ENCODE measurements around the gene AGT. TPM values are rescaled to one million over a fixed set of nuclear protein-coding genes. Genes with fewer than 3 reads are reported as not detected.
"Not testable (repeated sequence)": the region's sequence is repeated elsewhere in the genome, so short reads cannot be mapped to it uniquely, and the experiment has no call there.

Gene AGT
- polyA plus RNA-seq, 4 donors = 0.81 to 357 (median 2.7) TPM

- FAIRE-seq (no peak), DNase-seq (peak; percentile 77 to 83)
- no peaks in the 10 kb centered on the region for H3K27me3 ChIP-seq (ENCODE audit: control insufficient read depth in 3 of 3, insufficient read depth in 3 of 3, low read length in 3 of 3)
- H3K27ac ChIP-seq (ENCODE audit: low read depth in 1 of 3, low read length in 2 of 3) = no peak overlapping the region
- no peaks in the 10 kb centered on the region for H3K9me3 ChIP-seq (ENCODE audit: control insufficient read depth in 2 of 2, insufficient read depth in 1 of 2, low read depth in 1 of 2, low read length in 1 of 2)
- H3K4me1 ChIP-seq (ENCODE audit: control insufficient read depth in 3 of 3, insufficient read depth in 2 of 3, low read depth in 1 of 3, low read length in 2 of 3) = peaks cover 0 to 5% (median 2%) of the 10 kb centered on the region in 3 donors
- H3K4me3 ChIP-seq (ENCODE audit: low read depth in 1 of 3, low read length in 3 of 3) = no peak overlapping the region
- WGBS, 3 donors = 14 to 58% (median 27%) methylated on average over 2 of the region's 2 CpGs
- H3K36me3 ChIP-seq (ENCODE audit: control insufficient read depth in 3 of 3, insufficient read depth in 2 of 3, low read depth in 1 of 3, low read length in 3 of 3) = no peaks in the 10 kb centered on the region
Observed at GRCh38 chr1:230735447-230735846, 21.5 kb upstream of the AGT start.

DNA sequence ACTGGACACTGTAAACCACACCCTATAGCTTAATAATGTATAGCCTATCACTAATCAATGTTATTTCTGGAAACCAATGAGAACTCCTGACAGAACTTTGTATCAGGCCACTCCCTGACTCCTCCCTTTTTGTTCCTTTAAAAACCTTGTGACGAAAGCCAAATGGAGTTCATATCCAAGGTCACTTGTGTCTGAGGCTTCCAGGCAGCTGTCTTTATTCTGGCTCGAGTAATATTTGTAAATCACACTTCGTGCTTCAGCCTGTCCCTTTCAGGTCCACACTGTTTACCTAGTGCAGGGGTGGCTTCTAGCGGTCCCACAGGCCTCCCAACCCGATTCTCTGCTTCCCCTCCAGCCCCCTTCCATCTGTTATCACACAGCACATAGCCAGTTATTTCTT is 17.1 kb upstream of the AGT start:
- H3K27ac ChIP-seq (ENCODE audit: low read depth in 1 of 3, low read length in 2 of 3) = peak overlapping the region in 1 of 3 donors; percentile 34
- DNase-seq = peak in 1 of 2 donors; percentile 69
- H3K9me3 ChIP-seq (ENCODE audit: control insufficient read depth in 2 of 2, insufficient read depth in 1 of 2, low read depth in 1 of 2, low read length in 1 of 2) = no peaks in the 10 kb centered on the region
- no peaks in the 10 kb centered on the region for H3K36me3 ChIP-seq (ENCODE audit: control insufficient read depth in 3 of 3, insufficient read depth in 2 of 3, low read depth in 1 of 3, low read length in 3 of 3)
- peaks cover 0 to 20% (median 7%) of the 10 kb centered on the region in 3 donors for H3K4me1 ChIP-seq (ENCODE audit: control insufficient read depth in 3 of 3, insufficient read depth in 2 of 3, low read depth in 1 of 3, low read length in 2 of 3)
- WGBS, 3 donors = 12 to 27% (median 22%) methylated on average over 5 of the region's 5 CpGs
- no peak for FAIRE-seq
- no peak overlapping the region for H3K4me3 ChIP-seq (ENCODE audit: low read depth in 1 of 3, low read length in 3 of 3)
- H3K27me3 ChIP-seq (ENCODE audit: control insufficient read depth in 3 of 3, insufficient read depth in 3 of 3, low read length in 3 of 3) = no peaks in the 10 kb centered on the region

DNA sequence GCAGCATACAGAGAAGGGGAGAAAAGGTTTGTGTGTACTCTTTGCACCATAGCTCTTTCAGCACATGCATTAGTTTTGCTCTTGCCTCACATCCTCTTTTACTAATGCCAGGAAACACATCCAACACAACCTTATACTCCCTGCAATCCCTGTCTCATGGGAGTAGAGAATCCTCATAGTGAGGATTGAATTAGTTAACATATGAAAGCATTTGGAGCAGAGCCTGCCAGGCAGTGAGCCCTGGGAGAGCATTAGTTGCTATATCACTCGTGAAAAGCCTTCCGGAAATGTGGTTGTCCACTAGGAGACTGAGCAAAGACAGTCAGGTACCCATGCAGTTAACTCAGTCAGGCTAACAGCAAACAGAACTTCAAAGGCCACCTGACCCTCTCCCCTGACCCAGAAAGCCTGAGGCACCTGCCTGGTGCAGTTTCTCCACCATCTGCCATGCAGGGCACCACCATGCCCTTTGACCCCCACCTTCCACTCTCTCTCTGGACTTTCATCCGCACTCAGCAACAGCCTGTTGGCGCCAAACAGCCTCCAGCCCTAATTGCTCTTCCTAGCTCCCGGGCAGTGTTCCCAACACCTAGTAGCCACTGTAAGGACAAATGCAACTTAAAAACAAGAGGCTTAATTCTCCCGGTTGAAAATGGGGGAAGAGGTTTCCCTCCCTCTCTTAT is 14.9 kb upstream of the AGT start:
- Histone ChIP-seq H3K4me1 (ENCODE audit: control insufficient read depth in 3 of 3, insufficient read depth in 2 of 3, low read depth in 1 of 3, low read length in 2 of 3) (peaks cover 0 to 17% (median 5%) of the 10 kb centered on the region in 3 donors), H3K9me3 (ENCODE audit: control insufficient read depth in 2 of 2, insufficient read depth in 1 of 2, low read depth in 1 of 2, low read length in 1 of 2) (no peaks in the 10 kb centered on the region), H3K27me3 (ENCODE audit: control insufficient read depth in 3 of 3, insufficient read depth in 3 of 3, low read length in 3 of 3) (no peaks in the 10 kb centered on the region), H3K4me3 (ENCODE audit: low read depth in 1 of 3, low read length in 3 of 3) (no peak overlapping the region), H3K36me3 (ENCODE audit: control insufficient read depth in 3 of 3, insufficient read depth in 2 of 3, low read depth in 1 of 3, low read length in 3 of 3) (no peaks in the 10 kb centered on the region), H3K27ac (ENCODE audit: low read depth in 1 of 3, low read length in 2 of 3) (peak overlapping the region in 2 of 3 donors; percentile 32 to 44)
- 15 to 42% (median 34%) methylated on average over 6 of the region's 6 CpGs for WGBS, 3 donors
- no peak for FAIRE-seq
- DNase-seq = peak; percentile 71 to 85

GRCh38 chr1:230725256-230726012 is 11.5 kb upstream of the AGT start:
- FAIRE-seq = no peak
- WGBS, 3 donors = 66 to 72% (median 70%) methylated on average over 6 of the region's 6 CpGs

DNA sequence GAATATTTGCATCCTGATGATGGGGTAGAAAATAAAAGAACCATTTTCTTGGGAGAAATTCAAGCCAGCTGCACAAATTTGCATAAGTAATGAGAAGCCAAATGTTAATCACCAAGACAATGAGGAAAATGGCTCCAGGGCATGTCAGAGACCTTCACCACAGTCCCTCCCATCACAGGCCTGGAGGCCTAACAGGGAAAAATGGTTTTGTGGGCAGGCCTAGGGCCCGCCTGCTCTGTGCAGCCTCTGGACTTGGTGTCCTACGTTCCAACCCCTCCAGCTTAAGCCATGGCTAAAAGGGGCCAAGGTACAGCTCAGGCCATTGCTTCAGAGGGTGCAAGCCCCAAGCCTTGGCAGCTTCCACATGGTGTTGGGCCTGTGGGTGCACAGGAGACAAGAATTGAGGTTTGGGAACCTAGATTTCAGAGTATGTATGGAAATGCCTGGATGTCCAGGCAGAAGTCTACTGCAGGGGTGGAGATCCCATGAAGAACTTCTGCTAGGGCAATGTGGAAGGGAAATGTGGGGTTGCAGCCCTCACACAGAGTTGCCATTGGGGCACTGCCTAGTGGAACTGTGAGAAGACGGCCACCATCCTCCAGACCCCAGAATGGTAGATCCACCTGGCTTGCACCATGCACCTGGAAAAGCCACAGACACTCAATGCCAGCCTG is 8.1 kb upstream of the AGT start:
- H3K27me3 ChIP-seq (ENCODE audit: control insufficient read depth in 3 of 3, insufficient read depth in 3 of 3, low read length in 3 of 3); H3K9me3 ChIP-seq (ENCODE audit: control insufficient read depth in 2 of 2, insufficient read depth in 1 of 2, low read depth in 1 of 2, low read length in 1 of 2); H3K4me1 ChIP-seq (ENCODE audit: control insufficient read depth in 3 of 3, insufficient read depth in 2 of 3, low read depth in 1 of 3, low read length in 2 of 3); FAIRE-seq; H3K36me3 ChIP-seq (ENCODE audit: control insufficient read depth in 3 of 3, insufficient read depth in 2 of 3, low read depth in 1 of 3, low read length in 3 of 3); H3K27ac ChIP-seq (ENCODE audit: low read depth in 1 of 3, low read length in 2 of 3); DNase-seq; H3K4me3 ChIP-seq (ENCODE audit: low read depth in 1 of 3, low read length in 3 of 3): not testable (repeated sequence)
- 83 to 93% (median 90%) methylated on average over 3 of the region's 3 CpGs for WGBS, 3 donors

More at GRCh38 chr1:230725256-230726012, 11.5 kb upstream of the AGT start:
- H3K36me3 ChIP-seq (ENCODE audit: control insufficient read depth in 3 of 3, insufficient read depth in 2 of 3, low read depth in 1 of 3, low read length in 3 of 3) = no peaks in the 10 kb centered on the region
- no peak overlapping the region for H3K27ac ChIP-seq (ENCODE audit: low read depth in 1 of 3, low read length in 2 of 3)
- H3K9me3 ChIP-seq (ENCODE audit: control insufficient read depth in 2 of 2, insufficient read depth in 1 of 2, low read depth in 1 of 2, low read length in 1 of 2) = peaks cover 0 to 8% of the 10 kb centered on the region in 2 donors
- H3K27me3 ChIP-seq (ENCODE audit: control insufficient read depth in 3 of 3, insufficient read depth in 3 of 3, low read length in 3 of 3) = no peaks in the 10 kb centered on the region
- no peak for DNase-seq
- peaks cover 0 to 15% (median 5%) of the 10 kb centered on the region in 3 donors for H3K4me1 ChIP-seq (ENCODE audit: control insufficient read depth in 3 of 3, insufficient read depth in 2 of 3, low read depth in 1 of 3, low read length in 2 of 3)
- no peak overlapping the region for H3K4me3 ChIP-seq (ENCODE audit: low read depth in 1 of 3, low read length in 3 of 3)

DNA sequence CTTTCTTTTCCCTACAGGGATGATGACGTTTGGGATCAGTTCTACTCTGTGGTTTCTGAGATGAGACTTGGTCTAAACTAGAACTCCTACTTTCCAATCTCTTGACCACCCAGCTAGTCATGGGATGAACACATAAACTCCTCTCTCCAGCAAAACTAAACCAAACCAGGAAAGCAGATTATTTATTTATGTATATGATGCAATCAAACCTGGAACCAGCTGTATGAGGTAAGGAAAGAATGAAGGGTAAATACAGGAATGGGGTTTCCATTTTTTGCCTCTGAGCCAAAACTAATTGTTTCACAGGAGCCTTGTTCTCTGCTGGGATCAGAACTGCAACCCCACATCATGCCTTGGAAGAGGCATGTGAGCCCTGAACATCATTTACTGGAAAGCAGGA is 3.3 kb upstream of the AGT start:
- no peak overlapping the region for H3K27ac ChIP-seq (ENCODE audit: low read depth in 1 of 3, low read length in 2 of 3)
- DNase-seq (no peak), FAIRE-seq (no peak)
- WGBS, 3 donors = 65 to 100% (median 68%) methylated on average over 1 of the region's 1 CpG
- H3K4me3 ChIP-seq (ENCODE audit: low read depth in 1 of 3, low read length in 3 of 3) = no peak overlapping the region
- no peaks in the 10 kb centered on the region for H3K27me3 ChIP-seq (ENCODE audit: control insufficient read depth in 3 of 3, insufficient read depth in 3 of 3, low read length in 3 of 3)
- peaks cover 0 to 27% (median 0%) of the 10 kb centered on the region in 3 donors for H3K4me1 ChIP-seq (ENCODE audit: control insufficient read depth in 3 of 3, insufficient read depth in 2 of 3, low read depth in 1 of 3, low read length in 2 of 3)
- H3K9me3 ChIP-seq (ENCODE audit: control insufficient read depth in 2 of 2, insufficient read depth in 1 of 2, low read depth in 1 of 2, low read length in 1 of 2) = peaks cover 0 to 8% of the 10 kb centered on the region in 2 donors
- H3K36me3 ChIP-seq (ENCODE audit: control insufficient read depth in 3 of 3, insufficient read depth in 2 of 3, low read depth in 1 of 3, low read length in 3 of 3) = peaks cover 0 to under 1% (median 0%) of the 10 kb centered on the region in 3 donors

GRCh38 chr1:230716453-230716852 is 2.5 kb upstream of the AGT start:
- not testable (repeated sequence) for H3K4me3 ChIP-seq (ENCODE audit: low read depth in 1 of 3, low read length in 3 of 3); H3K27ac ChIP-seq (ENCODE audit: low read depth in 1 of 3, low read length in 2 of 3); H3K36me3 ChIP-seq (ENCODE audit: control insufficient read depth in 3 of 3, insufficient read depth in 2 of 3, low read depth in 1 of 3, low read length in 3 of 3); H3K9me3 ChIP-seq (ENCODE audit: control insufficient read depth in 2 of 2, insufficient read depth in 1 of 2, low read depth in 1 of 2, low read length in 1 of 2); H3K27me3 ChIP-seq (ENCODE audit: control insufficient read depth in 3 of 3, insufficient read depth in 3 of 3, low read length in 3 of 3); DNase-seq; FAIRE-seq
- peaks cover 0 to 27% (median 0%) of the 10 kb centered on the region in 3 donors for H3K4me1 ChIP-seq (ENCODE audit: control insufficient read depth in 3 of 3, insufficient read depth in 2 of 3, low read depth in 1 of 3, low read length in 2 of 3)
- WGBS, 3 donors = 73 to 93% (median 75%) methylated on average over 3 of the region's 3 CpGs

DNA sequence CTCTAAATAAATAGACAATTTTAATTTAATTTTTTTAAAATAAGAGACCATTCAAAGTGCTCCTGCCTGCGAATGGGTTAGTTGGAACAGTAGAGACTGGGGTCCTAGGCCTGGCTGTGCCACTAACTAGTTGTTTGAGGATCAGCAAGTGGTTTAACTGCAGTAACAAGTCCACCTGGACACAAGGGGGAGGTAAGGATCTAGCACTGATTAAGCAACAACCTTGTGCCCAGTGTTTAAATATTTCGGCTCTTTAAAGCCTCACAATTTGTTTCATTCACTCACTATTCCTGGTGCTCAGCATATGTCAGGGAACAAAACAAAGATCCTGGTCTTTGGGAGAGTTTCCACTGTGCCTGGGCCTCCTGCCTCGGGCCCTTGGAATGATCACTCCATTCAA is 1.6 kb upstream of the AGT start:
- 88 to 91% (median 88%) methylated on average over 3 of the region's 3 CpGs for WGBS, 3 donors
- no peak for DNase-seq
- Histone ChIP-seq H3K27me3 (ENCODE audit: control insufficient read depth in 3 of 3, insufficient read depth in 3 of 3, low read length in 3 of 3) (no peaks in the 10 kb centered on the region), H3K4me3 (ENCODE audit: low read depth in 1 of 3, low read length in 3 of 3) (no peak overlapping the region), H3K36me3 (ENCODE audit: control insufficient read depth in 3 of 3, insufficient read depth in 2 of 3, low read depth in 1 of 3, low read length in 3 of 3) (peaks cover 0 to 8% (median 0%) of the 10 kb centered on the region in 3 donors), H3K9me3 (ENCODE audit: control insufficient read depth in 2 of 2, insufficient read depth in 1 of 2, low read depth in 1 of 2, low read length in 1 of 2) (peaks cover 0 to 3% of the 10 kb centered on the region in 2 donors), H3K4me1 (ENCODE audit: control insufficient read depth in 3 of 3, insufficient read depth in 2 of 3, low read depth in 1 of 3, low read length in 2 of 3) (peaks cover 0 to 27% (median 0%) of the 10 kb centered on the region in 3 donors), H3K27ac (ENCODE audit: low read depth in 1 of 3, low read length in 2 of 3) (peak overlapping the region in 1 of 3 donors; percentile 84)
- no peak for FAIRE-seq
